HepG2 (cell line): ENCODE measurements around the gene CREM. TPM values are rescaled to one million over a fixed set of nuclear protein-coding genes. Genes with fewer than 3 reads are reported as not detected.

Experiments used
- ATAC-seq: fragments of 200-7000 bp; cut with Tn5 transposase; 3 replicates; pipeline ENCODE4 v1.9.1; 2020; ENCODE audit warnings: mild to moderate bottlenecking, moderate library complexity
- BruUV-seq: library from RNA; stranded (reverse); fragments of 400-500 nt; replicated peaks from 2 replicates; lab custom pipeline; 2021; lab: Mats Ljungman, UMichigan
- CTCF ChIA-PET: fragments of 300-600 bp; formaldehyde crosslinking; extraction: SDS; loops from one replicate; lab custom pipeline; 2021; ENCODE audit warnings: low total read pairs, inconsistent platforms, low intra/inter-chr PET ratio; lab: Yijun Ruan, JAX
- POLR2A ChIA-PET: fragments of 350-600 bp; sonication (Branson Sonifier 250); formaldehyde crosslinking; loops from one replicate; lab custom pipeline; 2020; ENCODE audit warnings: antibody characterized with exemption, inconsistent platforms; lab: Yijun Ruan, JAX
- DNase-seq: peaks from one replicate; pipeline ENCODE4 v3.0.0-alpha.2; 2015; ENCODE audit warnings: low spot score
- FAIRE-seq: peaks from 3 replicates; lab custom pipeline; 2011; peaks lifted over from hg19 to GRCh38; lab: Jason Lieb, UNC
- H2AFZ ChIP-seq: one replicate; pipeline ENCODE4 v1.6.1; 2011; ENCODE audit warnings: low read length, inconsistent platforms
- H3K27ac ChIP-seq: fragments of 300-600 bp; 3 replicates; pipeline ENCODE4 v1.8.0; 2011; ENCODE audit warnings: mixed run types, mild to moderate bottlenecking, mixed read lengths, low read length, inconsistent platforms; ENCODE audit not compliant: insufficient read depth; ENCODE audit errors: extremely low read length
- H3K27me3 ChIP-seq, 2 experiments: fragments of 200-600 bp in 1 of 2; 2 replicates in 1 of 2; 3 replicates in 1 of 2; pipeline versions ENCODE4 v1.6.0 to v1.8.0; 2011; ENCODE audit warnings: low read length in 2 of 2, mild to moderate bottlenecking in 2 of 2, moderate library complexity in 2 of 2, inconsistent platforms in 1 of 2; ENCODE audit not compliant: insufficient read depth in 2 of 2, control insufficient read depth in 1 of 2
- H3K36me3 ChIP-seq, 2 experiments: fragments of 200-600 bp in 1 of 2; replicated peaks in 1 of 2; 2 replicates in 1 of 2; 3 replicates in 1 of 2; pipeline versions ENCODE4 v1.5.1 to v1.8.0; 2011; ENCODE audit warnings: low read length in 2 of 2, inconsistent platforms in 1 of 2; ENCODE audit not compliant: insufficient read depth in 2 of 2, control insufficient read depth in 1 of 2
- H3K4me1 ChIP-seq: 2 replicates; pipeline ENCODE4 v1.5.1; 2012; ENCODE audit warnings: low read length, inconsistent platforms; ENCODE audit not compliant: insufficient read depth
- H3K4me2 ChIP-seq: 2 replicates; pipeline ENCODE4 v1.6.0; 2011; ENCODE audit warnings: low read depth, low read length, inconsistent platforms
- H3K4me3 ChIP-seq, 3 experiments: fragments of 200-600 bp in 1 of 3; sonication (generic), shearing (Covaris generic) in 1 of 3; replicated peaks in 1 of 3; 2 replicates each; pipeline ENCODE4 v1.5.1; 2011 to 2016; ENCODE audit warnings: low read length in 3 of 3, inconsistent platforms in 2 of 3, low read depth in 2 of 3, mild to moderate bottlenecking in 2 of 3, control low read depth in 1 of 3, mixed read lengths in 1 of 3; ENCODE audit not compliant: insufficient read depth in 1 of 3
- H3K79me2 ChIP-seq: one replicate; pipeline ENCODE4 v1.6.1; 2011; ENCODE audit warnings: low read length, inconsistent platforms; ENCODE audit not compliant: insufficient read depth
- H3K9ac ChIP-seq: 2 replicates; pipeline ENCODE4 v1.6.0; 2011; ENCODE audit warnings: mild to moderate bottlenecking, low read depth, low read length, inconsistent platforms; ENCODE audit not compliant: insufficient read depth
- H3K9me3 ChIP-seq: 2 replicates; pipeline ENCODE4 v1.5.1; 2012; ENCODE audit warnings: mild to moderate bottlenecking, low read length
- H4K20me1 ChIP-seq: 2 replicates; pipeline ENCODE4 v1.6.0; 2011; ENCODE audit warnings: inconsistent platforms, mild to moderate bottlenecking, low read length, moderate library complexity; ENCODE audit not compliant: insufficient read depth
- ARNTL ChIP-seq: sonication (generic); formaldehyde crosslinking; IDR thresholded peaks from 2 replicates; pipeline ENCODE4 v1.4.0; 2020; ENCODE audit warnings: mild to moderate bottlenecking, missing genetic modification reagents
- DNMT3B ChIP-seq: conservative IDR thresholded peaks from 2 replicates; pipeline ENCODE4 v1.6.1; 2016; ENCODE audit warnings: missing biosample characterization, control low read depth
- DR1 ChIP-seq: sonication (generic); formaldehyde crosslinking; IDR thresholded peaks from 2 replicates; pipeline ENCODE4 v1.8.0; 2021; ENCODE audit warnings: mild to moderate bottlenecking, missing genetic modification reagents, inconsistent platforms
- PCBP1 ChIP-seq: fragments of 200-400 bp; formaldehyde crosslinking; IDR thresholded peaks from 2 replicates; pipeline ENCODE4 v1.6.1; 2017; ENCODE audit warnings: mild to moderate bottlenecking, low read depth, low read length, borderline replicate concordance
- RFX3 ChIP-seq: IDR thresholded peaks from 2 replicates; pipeline ENCODE4 v1.6.1; 2016; ENCODE audit warnings: missing biosample characterization, missing genetic modification reagents
- TOPORS ChIP-seq: sonication (generic); formaldehyde crosslinking; IDR thresholded peaks from 2 replicates; pipeline ENCODE4 v1.8.0; 2023; ENCODE audit warnings: mild to moderate bottlenecking, missing genetic modification reagents
- ZBTB42 ChIP-seq: sonication (generic); formaldehyde crosslinking; IDR thresholded peaks from 2 replicates; pipeline ENCODE4 v1.5.0; 2020; ENCODE audit warnings: mild to moderate bottlenecking, missing genetic modification reagents
- ZFY ChIP-seq: sonication (generic); formaldehyde crosslinking; IDR thresholded peaks from 2 replicates; pipeline ENCODE4 v1.4.0; 2020; ENCODE audit warnings: missing genetic modification reagents
- ZNF260 ChIP-seq: sonication (generic); formaldehyde crosslinking; IDR thresholded peaks from 2 replicates; pipeline ENCODE4 v1.4.0; 2020; ENCODE audit warnings: missing genetic modification reagents, low read depth, mild to moderate bottlenecking, borderline replicate concordance
- ZNF382 ChIP-seq: sonication (generic); formaldehyde crosslinking; IDR thresholded peaks from 2 replicates; pipeline ENCODE4 v1.5.0; 2020; ENCODE audit warnings: missing genetic modification reagents, mild to moderate bottlenecking, borderline replicate concordance
- ZNF614 ChIP-seq: IDR thresholded peaks from 2 replicates; pipeline ENCODE4 v1.6.1; 2018; ENCODE audit warnings: missing biosample characterization, missing genetic modification reagents, inconsistent platforms, borderline replicate concordance
- ZNF678 ChIP-seq: sonication (generic); formaldehyde crosslinking; IDR thresholded peaks from 2 replicates; pipeline ENCODE4 v1.4.0; 2020; ENCODE audit warnings: mild to moderate bottlenecking, missing genetic modification reagents
- ZNF724P ChIP-seq: sonication (generic); formaldehyde crosslinking; IDR thresholded peaks from 2 replicates; pipeline ENCODE4 v1.8.0; 2022; ENCODE audit warnings: missing genetic modification reagents, borderline replicate concordance
- WGBS: methylation state at CpG from one replicate; pipeline ENCODE4 v1.1.6; 2017; ENCODE audit warnings: low lambda C conversion rate; 5-methylcytosine and 5-hydroxymethylcytosine counted together
- in situ Hi-C: cut with HindIII; loops from 2 replicates; pipeline ENCODE4 v1.10.0; 2017; ENCODE audit warnings: low pct_unique_long_range_greater_than_20kb; ENCODE audit not compliant: extremely low pct_ligation_motif_present
- intact Hi-C: fragments of 100-400 bp; cut with micrococcal nuclease; formaldehyde crosslinking; loops from one replicate; pipeline ENCODE4 v1.10.0; 2022; ENCODE audit not compliant: unreplicated experiment
- polyA plus RNA-seq, 8 experiments: library from polyadenylated mRNA; depleted of rRNA in 3 of 8; stranded (reverse) in 7 of 8; unstranded in 1 of 8; fragments of >200 nt; fragmentation: Illumina TruSeq in 4 of 8; extraction: Trizol in 4 of 8; gene quantifications; 2 replicates each; pipeline versions ENCODE4 v1.2.1 to v1.2.3, GENCODE V29; 2011 to 2016; ENCODE audit warnings: low read depth in 4 of 8, missing spikeins in 1 of 8, mixed read lengths in 1 of 8; ENCODE audit not compliant: insufficient read depth in 1 of 8
- total RNA-seq, 5 experiments: library from RNA; depleted of rRNA; stranded (reverse); fragments of >200 nt; fragmentation: Illumina TruSeq; extraction: Trizol; gene quantifications; 2 replicates each; pipeline ENCODE4 v1.2.3, GENCODE V29; 2016; ENCODE audit warnings: low read depth in 1 of 5
- TF ChIP-seq, protein P1 (sequence below): sonication (generic); formaldehyde crosslinking; IDR thresholded peaks from 2 replicates; pipeline ENCODE4 v1.5.1; 2020; ENCODE audit warnings: missing genetic modification reagents, mild to moderate bottlenecking, borderline replicate concordance
- TF ChIP-seq, protein P2 (sequence below): sonication (generic); formaldehyde crosslinking; IDR thresholded peaks from 2 replicates; pipeline ENCODE4 v1.4.0; 2020; ENCODE audit warnings: missing genetic modification reagents, borderline replicate concordance
- TF ChIP-seq, protein P3 (sequence below): sonication (generic); formaldehyde crosslinking; IDR thresholded peaks from 2 replicates; pipeline ENCODE4 v1.8.0; 2022; ENCODE audit warnings: missing genetic modification reagents, low read depth, mild to moderate bottlenecking, borderline replicate concordance
- TF ChIP-seq, protein P4 (sequence below): sonication (generic); formaldehyde crosslinking; IDR thresholded peaks from 2 replicates; pipeline ENCODE4 v1.4.0; 2020; ENCODE audit warnings: missing genetic modification reagents
- TF ChIP-seq, protein P5 (sequence below): sonication (generic); formaldehyde crosslinking; IDR thresholded peaks from 2 replicates; pipeline ENCODE4 v1.5.0; 2020; ENCODE audit warnings: missing genetic modification reagents

Gene CREM
- total and polyA plus RNA-seq, 2 of the 13 experiments (the other 11 are each of a cell fraction or from before 2014, with no cell fraction given): 21.3 to 25.4 TPM

DNA sequence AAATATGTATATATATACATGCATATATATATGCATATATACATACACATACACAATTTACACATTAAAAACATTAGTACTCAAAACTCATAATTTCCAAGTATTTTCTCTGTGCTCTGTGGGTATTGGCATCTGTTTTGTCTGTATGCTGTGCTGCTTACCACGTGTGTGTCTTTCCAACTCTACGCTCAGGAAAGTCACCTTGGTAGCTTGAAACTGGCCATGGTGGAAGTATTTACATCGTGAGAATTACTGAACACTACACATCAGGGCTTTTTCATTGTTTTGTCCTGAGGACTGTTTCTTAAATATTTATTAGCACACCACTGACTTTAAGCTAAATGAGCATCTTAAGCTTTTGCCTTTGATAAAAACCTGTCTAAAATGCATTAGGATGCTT lies 79.6 kb downstream of the CREM start (continued):
- TF ChIP-seq, protein P1, sequence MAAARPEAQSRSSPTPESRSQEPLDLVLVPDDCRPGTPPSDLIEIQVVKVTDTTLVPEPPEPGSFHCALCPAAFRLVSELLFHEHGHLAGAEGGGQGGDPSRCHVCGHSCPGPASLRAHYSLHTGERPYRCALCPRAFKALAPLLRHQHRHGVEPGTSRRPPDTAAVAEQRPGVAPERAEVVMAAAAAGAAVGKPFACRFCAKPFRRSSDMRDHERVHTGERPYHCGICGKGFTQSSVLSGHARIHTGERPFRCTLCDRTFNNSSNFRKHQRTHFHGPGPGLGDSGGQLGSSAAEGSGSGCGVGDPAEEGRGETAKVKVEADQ (CRISPR knock-in tag): no peak
- TF ChIP-seq ZNF724P (CRISPR knock-in tag) (no peak), PCBP1 (no peak)

DNA sequence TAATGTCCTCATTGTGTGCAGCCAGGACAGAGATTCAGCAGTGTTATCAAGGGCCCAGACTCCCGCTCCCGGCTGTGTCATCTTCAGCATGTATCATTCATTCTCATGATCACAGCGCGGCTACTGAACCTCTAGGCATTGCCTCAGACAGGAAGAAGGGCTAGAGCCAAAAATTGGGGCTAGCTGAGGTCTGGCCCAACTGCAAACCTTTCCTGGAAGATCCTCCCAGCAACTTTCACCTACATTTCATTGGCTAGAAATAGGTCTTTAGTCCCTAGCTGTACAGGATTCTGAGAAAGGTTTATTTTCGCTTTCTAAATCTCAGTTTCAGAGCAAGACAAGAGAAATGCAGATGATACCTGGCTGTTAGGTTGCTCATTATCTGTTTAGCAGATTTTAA lies 81.9 kb downstream of the CREM start:
- in situ Hi-C loops: no loop called here
- Histone ChIP-seq H2AFZ (no peak overlapping the region), H3K4me1 (peaks cover 25% of the 10 kb centered on the region), H4K20me1 (no peaks in the 10 kb centered on the region), H3K9me3 (no peaks in the 10 kb centered on the region), H3K4me3 (no peak overlapping the region), H3K36me3 (no peaks in the 10 kb centered on the region; a peak in 1 of 5 replicates), H3K9ac (no peak overlapping the region), H3K4me2 (no peak overlapping the region), H3K27ac (no peak overlapping the region), H3K79me2 (no peaks in the 10 kb centered on the region), H3K27me3 (no peaks in the 10 kb centered on the region)
- BruUV-seq: no TSS peak
- DNase-seq (no peak), FAIRE-seq (no peak), ATAC-seq (no peak)
- intact Hi-C loops: no loop called here
- WGBS: 98% methylated on average over 5 of the region's 5 CpGs
- POLR2A ChIA-PET: no interaction called here
- CTCF ChIA-PET: no interaction called here
- no peak for TF ChIP-seq DR1 (CRISPR knock-in tag)
- TF ChIP-seq, protein P2, sequence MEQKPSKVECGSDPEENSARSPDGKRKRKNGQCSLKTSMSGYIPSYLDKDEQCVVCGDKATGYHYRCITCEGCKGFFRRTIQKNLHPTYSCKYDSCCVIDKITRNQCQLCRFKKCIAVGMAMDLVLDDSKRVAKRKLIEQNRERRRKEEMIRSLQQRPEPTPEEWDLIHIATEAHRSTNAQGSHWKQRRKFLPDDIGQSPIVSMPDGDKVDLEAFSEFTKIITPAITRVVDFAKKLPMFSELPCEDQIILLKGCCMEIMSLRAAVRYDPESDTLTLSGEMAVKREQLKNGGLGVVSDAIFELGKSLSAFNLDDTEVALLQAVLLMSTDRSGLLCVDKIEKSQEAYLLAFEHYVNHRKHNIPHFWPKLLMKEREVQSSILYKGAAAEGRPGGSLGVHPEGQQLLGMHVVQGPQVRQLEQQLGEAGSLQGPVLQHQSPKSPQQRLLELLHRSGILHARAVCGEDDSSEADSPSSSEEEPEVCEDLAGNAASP (CRISPR knock-in tag): no peak
- no peak for TF ChIP-seq ARNTL (CRISPR knock-in tag)
- no peak for TF ChIP-seq ZNF614
- TF ChIP-seq DNMT3B (CRISPR knock-in tag): no peak
- no peak for TF ChIP-seq ZNF382
- TF ChIP-seq ZNF260 (CRISPR knock-in tag): no peak
- no peak for TF ChIP-seq TOPORS
- TF ChIP-seq, protein P3, sequence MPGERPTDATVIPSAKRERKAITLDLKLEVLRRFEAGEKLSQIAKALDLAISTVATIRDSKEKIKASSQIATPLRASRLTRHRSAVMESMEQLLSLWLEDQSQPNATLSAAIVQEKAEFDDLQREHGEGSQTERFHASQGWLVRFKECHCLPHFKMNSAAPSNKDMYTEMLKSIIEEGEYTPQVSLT (CRISPR knock-in tag): no peak
- TF ChIP-seq, protein P4, sequence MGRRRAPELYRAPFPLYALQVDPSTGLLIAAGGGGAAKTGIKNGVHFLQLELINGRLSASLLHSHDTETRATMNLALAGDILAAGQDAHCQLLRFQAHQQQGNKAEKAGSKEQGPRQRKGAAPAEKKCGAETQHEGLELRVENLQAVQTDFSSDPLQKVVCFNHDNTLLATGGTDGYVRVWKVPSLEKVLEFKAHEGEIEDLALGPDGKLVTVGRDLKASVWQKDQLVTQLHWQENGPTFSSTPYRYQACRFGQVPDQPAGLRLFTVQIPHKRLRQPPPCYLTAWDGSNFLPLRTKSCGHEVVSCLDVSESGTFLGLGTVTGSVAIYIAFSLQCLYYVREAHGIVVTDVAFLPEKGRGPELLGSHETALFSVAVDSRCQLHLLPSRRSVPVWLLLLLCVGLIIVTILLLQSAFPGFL (CRISPR knock-in tag): no peak
- no peak for TF ChIP-seq ZNF678 (CRISPR knock-in tag)
- TF ChIP-seq RFX3 (CRISPR knock-in tag): no peak
- TF ChIP-seq ZFY (CRISPR knock-in tag): no peak
- no peak for TF ChIP-seq ZBTB42
- TF ChIP-seq, protein P5, sequence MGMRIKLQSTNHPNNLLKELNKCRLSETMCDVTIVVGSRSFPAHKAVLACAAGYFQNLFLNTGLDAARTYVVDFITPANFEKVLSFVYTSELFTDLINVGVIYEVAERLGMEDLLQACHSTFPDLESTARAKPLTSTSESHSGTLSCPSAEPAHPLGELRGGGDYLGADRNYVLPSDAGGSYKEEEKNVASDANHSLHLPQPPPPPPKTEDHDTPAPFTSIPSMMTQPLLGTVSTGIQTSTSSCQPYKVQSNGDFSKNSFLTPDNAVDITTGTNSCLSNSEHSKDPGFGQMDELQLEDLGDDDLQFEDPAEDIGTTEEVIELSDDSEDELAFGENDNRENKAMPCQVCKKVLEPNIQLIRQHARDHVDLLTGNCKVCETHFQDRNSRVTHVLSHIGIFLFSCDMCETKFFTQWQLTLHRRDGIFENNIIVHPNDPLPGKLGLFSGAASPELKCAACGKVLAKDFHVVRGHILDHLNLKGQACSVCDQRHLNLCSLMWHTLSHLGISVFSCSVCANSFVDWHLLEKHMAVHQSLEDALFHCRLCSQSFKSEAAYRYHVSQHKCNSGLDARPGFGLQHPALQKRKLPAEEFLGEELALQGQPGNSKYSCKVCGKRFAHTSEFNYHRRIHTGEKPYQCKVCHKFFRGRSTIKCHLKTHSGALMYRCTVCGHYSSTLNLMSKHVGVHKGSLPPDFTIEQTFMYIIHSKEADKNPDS (CRISPR knock-in tag): no peak
